ENCODE measurements around the gene ARSG. TPM values are rescaled to one million over a fixed set of nuclear protein-coding genes. Genes with fewer than 3 reads are reported as not detected.

Gene ARSG
- polyA plus RNA-seq, 3 donors, result 5.5 to 7.3 (median 6.4) TPM

DNA sequence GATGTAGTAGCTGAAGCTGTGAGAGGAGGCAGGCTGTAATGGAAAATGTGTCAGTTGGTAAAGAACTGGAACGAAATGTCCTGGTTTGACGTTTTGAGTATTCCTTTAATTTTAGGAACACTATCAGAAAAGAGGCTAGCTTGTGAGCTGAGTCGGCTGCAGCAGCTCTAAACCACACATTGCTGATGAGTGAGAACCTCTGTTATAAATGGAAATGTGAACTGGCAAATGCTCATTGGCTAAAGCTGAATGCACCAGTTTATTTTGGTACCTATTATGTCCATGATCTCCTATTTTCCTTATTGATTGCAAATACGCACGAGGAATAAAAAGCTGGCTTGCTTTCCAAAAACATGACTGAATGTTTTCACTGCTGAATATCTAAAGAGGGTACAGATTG is 177.0 kb downstream of the ARSG start:
- no peak for DNase-seq

- DNase-seq, result no peak
Observed at GRCh38 chr17:68468788-68469187, 177.5 kb downstream of the ARSG start.

Other genes with a start within 250 kb of the ARSG start
- 10 to 100 TPM; 74.0 to 80.2 (median 80.0) TPM for gene AMZ2, start 43.5 kb upstream of the ARSG start, polyA plus RNA-seq (ENCODE audit: insufficient read length in 3 of 3)
- under 1 TPM; 0.51 to 0.92 (median 0.68) TPM for gene SLC16A6, start 368 bp upstream of the ARSG start, polyA plus RNA-seq (ENCODE audit: insufficient read length in 3 of 3)
- gene WIPI1, start 166.0 kb downstream of the ARSG start, polyA plus RNA-seq (ENCODE audit: insufficient read length in 3 of 3), result 10 to 100 TPM; 28.4 to 36.2 (median 29.2) TPM
- gene PRKAR1A, start 220.9 kb downstream of the ARSG start, polyA plus RNA-seq (ENCODE audit: insufficient read length in 3 of 3), result 100 to 1,000 TPM; 318 to 384 (median 370) TPM

All from renal pelvis (tissue), 4 donors.